GM21717 (cell line): Measurements from ENCODE around the gene SLX4.

Source experiments
- ATAC-seq: cut with Tn5 transposase; IDR thresholded peaks from one replicate; pipeline ENCODE4 v1.9.1; 2021; ENCODE audit warnings: mild to moderate bottlenecking, moderate library complexity; ENCODE audit not compliant: unreplicated experiment

SLX4 gene

DNA sequence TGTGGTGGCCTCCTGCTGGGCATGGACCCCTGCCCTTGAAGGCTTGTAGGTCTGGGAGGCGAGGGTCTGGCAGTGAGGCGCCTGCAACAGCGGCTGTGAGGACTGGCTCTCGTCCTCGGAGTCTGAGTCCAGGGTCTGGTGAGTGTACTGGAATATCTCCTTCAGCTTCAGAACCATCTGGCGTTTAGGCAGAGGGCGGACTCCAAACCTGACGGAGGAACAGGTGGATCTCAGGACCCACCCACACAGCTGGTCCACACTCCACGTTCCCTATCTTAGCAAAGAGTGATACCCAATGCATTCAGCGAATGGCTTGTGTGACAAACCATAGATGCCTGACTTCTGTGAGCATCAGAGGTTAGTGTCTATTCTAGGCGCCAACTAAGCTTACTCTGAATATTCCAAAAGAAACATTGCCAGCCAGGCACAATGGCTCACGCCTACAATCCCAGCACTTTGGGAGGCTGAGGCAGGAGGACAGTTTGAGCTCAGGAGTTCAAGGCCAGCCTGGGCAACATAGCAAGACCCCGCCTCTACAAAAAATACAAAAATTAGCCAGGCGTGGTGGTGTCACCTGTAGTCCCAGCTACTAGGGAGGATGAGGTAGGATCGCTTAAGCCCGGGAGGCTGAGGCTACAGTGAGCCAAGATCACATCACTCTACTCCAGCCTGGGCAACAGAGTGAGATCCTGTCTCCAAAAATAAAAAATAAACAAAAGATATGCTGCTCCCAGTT, 27.9 kb downstream of the SLX4 start:
- ATAC-seq = no peak

DNA sequence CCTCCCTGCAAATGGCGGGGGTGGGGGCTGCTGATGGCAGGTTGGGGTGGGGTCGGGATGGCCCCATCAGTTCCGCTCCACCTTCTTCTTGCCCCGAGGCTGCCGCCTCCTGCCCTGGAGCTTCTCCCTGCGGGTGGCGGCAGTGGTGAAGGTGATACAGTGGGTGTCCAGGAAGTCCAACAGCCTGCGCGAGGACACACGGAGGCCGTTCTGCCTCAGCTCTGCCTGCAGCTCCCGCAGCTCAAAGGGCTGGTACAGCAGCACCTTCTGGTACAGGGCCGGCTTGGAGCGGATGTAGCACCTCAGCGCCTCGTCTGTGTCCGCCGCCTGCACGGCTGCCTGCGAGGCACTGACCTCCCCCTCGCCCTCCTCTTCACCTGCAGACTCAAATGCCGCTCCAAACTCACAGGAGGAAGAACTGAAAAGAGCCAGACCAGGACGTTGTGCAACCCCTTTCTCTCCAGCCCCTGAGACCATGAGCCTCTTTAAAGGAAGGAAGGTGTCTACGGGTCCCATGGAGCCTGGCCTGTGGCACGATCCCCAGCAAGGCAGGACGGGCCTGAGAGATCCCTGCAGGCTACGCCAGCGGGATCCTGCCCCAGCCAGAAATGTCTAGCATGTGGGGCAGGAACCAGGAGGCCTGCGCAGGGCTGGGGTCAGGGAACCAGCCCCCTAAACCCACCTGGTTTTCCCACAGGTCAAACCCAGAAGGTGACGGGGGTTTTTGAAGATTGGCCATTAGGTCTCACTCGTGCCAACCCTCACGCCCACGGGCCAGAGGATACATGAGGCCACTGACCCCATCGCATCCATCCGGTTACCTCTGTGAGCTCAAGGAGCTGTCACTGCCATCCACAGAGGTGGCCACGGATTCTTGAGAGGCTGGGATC, 28.9 kb downstream of the SLX4 start:
- ATAC-seq = no peak

DNA sequence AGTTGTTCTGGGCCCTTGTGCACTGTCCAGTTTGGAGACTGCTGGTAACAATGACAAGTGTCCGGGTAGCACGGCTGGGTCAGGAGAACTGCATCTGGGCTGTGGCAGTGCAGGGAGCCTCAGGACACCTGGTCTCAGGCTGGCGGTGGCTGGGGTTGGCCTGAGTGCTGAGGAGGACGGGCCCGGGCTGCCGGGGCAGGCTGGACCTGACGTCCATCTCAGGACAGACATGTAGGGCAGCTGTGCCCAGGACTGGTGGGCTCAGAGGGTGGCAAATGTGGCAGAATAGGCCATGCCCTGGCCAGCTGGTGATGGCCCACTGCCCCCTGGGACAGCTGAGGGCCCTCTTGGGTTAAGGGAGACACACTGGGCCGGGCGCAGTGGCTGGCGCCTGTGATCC, 30.0 kb downstream of the SLX4 start:
- ATAC-seq = no peak

DNA sequence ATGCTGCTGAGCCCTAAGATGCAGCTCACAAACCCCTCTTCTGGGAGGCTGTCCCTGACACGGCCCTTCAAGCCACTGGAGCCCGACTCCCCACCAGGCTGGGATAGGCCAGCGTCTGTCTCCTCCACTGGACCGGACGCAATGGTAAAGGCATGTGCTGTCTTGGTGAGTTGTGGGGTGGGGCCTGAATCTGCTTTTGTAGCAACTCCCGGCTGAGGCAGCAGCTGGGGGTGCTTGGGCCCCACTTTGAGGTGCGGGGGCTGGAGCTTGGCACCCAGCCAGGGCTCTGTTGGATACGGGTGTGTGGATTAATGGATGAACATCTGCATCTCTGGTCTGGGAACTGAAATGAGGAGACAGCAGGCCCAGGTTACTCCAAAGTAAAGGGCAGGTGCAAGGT, 30.7 kb downstream of the SLX4 start:
- ATAC-seq = no peak

DNA sequence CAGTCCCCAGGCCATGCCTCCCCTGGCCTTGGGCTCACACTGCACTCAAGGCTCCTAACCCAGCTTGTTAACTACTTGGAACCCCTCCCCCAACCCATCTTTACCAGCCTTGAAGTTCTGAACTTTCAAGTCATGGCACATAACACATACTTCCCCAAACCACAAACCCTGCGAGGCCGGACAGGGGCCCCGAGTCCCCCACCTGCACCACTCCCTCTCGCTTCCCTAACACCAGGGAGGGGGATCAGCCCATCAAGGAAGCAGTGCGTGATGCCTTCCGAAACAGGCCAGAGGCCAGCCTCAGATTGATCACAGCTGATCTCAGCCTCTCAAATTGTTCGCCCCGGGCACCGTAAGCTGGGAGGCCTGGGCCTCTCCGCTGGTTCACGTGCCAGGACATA, 31.2 kb downstream of the SLX4 start:
- ATAC-seq = no peak

DNA sequence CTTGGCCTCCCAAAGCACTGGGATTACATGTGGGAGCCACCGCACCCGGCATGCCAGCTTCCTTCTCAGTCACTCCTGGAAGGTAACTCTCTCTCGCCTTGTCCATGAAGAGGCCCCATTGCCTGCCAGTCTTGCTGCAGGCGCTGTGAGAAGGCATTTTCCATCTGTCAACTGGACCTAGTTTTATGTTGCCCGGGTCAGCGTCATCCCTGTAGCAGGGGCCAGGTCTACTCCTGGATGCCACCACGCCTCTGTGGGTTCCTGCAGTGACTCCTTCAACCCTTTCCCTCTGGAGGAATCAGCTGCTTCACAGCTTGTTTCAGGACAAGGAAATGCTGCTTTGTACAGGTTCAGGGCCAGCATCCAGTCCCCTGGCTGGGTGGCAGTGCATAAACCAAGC, 31.6 kb downstream of the SLX4 start:
- no peak for ATAC-seq

DNA sequence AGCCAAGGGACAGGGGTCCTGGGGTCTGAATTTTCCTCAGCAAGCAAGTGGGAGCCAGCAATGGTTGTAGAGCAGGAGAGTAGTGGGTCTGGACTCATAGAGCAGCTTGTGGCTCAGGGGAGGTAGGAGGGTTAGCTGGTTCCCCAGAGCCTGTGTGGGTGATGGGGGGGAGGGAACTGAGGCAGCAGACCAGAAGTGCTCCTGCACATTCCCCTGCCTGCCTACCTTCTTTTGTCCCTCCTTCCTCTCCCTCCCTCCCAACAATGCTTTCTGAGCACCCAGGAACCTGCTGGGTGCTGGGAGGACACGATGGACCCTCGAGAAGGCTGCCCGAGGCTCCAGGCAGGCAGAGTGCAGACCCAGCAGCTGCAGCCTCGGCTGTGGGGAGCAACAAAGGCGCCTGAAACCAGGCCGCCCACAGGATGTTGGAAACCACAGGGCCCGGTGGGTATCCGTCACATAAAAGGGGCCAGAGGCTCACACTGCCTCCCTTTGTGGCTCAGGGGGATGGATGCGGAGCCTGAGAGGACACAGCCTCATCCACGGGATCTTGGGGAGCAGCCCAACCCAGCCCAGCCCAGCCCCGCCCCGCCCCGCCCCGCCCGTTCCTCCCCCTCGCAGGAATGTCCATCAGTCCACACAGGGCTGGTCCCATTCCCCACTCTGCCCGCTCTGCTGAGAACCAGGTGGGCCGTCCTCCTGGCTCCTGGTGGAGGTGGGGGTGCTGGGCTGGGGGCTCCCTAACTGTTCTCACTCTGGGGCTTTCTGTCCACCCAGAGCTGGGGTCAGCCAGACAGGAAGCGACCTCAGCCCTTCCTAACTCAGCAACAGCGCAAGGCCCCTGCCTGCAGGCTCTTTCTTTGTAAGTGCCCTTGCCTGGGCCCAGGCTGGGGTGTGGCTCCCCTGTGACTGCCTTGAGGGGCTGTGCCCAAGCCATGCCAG, 32.5 kb downstream of the SLX4 start:
- peak; percentile 53 for ATAC-seq

DNA sequence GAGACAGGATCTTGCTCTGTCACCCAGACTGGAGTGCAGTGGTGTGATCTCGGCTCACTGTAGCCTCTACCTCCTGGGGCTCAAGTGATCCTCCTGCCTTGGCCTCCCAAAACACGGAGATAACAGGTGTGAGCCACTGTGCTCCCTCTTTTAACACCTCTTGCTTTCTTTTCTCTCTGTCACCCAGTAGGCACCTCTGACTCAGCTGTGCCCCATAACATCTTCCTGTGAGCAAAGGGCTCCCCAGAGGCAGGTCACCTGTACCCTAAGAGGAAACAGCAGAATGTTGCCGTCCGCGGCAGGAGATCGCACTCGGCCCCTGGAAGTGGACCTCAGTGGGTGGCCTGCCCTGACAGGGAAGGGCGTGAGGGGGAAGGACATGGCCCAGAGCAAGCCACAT, 33.3 kb downstream of the SLX4 start:
- ATAC-seq = no peak

DNA sequence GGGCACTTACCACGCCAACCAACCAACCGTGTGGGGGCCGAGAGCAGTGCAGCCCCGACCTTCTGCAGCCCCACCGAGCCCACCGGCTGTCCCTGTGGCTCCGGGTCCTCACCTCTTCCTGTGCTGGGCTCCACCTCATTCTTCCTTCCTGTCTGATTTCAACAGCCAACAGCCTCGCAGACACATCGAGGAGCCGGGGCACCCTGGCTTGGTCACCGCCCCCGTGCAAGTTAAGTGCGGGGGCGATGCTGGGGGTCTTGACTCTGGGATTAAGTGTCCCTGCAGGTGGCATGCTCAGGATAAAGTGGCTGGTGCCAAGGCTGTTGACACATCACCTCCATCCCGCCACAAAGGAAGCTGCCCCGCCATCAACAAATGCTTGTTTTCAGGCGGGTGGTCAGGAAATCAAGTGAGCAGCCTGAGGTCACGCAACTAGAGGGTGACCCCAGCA, 34.1 kb downstream of the SLX4 start, which contains the start of gene NLRC3:
Gene NLRC3 (minus strand): TSS at position 102 of the 451 bp plus-strand sequence. CDS start 12,367 bp downstream, outside the sequence.
- ATAC-seq = no peak

DNA sequence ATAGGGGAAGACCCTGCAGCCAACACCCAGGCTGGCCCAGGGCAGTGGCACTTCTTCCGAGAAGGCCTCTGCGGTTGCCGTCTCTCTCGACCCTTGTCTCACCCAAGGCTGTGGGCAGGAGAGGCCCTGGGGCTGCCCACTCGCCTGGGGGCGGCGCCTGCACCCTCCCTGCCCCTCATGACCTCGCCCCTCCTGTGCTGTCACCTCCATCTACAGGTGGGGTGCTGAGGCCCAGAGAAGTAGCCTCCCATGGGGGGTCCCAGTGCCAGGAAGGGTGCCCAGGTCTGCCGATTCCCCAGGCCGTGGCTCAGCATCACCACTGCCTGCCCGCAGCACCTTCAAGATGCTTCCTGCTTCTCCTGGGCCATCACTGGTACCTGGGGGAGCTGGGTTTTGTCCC, 35.2 kb downstream of the SLX4 start:
- ATAC-seq = no peak

DNA sequence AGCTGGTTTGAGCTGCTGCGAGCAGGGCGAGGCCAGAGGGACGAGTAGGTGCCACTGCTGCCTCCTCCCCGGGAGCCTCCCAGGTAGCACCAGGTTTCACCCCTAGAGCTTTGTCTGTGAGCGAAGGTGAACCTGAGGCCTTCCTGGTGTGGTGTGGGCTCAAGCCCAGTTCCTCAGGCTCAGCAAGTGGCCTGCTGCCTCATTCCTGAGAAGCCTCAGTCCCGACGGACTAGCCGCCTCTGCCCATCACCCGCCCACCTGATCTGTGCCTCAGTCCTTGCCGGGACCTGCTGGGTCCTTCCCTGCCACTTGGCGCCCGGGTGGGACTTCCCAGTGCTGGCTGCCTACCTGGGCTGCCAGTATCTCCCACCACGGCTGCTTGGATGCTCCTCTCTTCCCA, 35.9 kb downstream of the SLX4 start:
- no peak for ATAC-seq

DNA sequence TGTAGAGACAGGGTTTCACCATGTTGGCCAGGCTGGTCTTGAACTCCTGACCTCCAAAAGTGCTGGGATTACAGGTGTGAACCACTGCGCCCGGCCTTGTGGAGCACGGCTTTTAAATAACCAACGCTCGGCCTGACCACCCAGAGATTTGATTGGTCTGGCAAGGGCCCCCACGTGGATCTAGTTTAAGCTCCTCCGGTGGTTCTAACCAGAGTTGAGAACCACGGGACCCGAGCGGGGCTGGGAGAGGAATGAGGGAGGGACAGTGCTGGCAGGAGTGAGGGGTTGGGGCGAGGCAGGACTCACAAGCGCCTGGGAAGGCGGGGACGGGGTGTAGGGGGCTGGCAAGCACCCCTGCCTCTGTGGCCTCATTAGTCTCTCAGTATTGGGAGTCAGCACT, 37.2 kb downstream of the SLX4 start:
- no peak for ATAC-seq

DNA sequence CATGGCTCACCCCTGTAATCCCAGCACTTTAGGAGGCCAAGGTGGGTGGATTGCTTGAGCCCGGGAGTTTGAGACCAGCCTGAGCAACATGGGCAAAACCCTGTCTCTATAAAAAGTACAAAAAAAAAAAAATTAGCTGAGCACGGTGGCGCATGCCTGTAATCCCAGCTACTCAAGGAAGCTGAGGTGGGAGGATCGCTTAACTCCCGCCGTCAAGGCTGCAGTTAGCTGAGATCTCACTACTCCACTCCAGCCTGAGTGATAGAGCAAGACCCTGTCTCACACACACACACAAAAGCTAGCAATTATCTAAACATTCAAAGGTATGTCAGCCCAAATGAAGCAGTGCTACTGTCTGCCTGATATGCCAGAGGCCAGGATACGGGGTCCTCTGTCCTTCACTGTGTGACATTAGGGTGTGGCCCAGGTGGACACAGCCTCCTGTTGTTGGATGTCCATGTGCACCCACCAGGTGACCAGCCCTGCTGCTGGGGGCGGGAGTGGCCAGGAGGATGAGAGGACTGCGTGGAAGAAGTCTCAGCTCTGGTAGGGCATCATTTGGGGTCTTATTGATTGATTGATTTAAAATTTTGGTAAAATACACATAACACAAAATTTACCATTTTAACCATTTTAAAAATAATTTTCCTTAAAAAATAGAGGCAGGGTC, 38.1 kb downstream of the SLX4 start:
- no peak for ATAC-seq

DNA sequence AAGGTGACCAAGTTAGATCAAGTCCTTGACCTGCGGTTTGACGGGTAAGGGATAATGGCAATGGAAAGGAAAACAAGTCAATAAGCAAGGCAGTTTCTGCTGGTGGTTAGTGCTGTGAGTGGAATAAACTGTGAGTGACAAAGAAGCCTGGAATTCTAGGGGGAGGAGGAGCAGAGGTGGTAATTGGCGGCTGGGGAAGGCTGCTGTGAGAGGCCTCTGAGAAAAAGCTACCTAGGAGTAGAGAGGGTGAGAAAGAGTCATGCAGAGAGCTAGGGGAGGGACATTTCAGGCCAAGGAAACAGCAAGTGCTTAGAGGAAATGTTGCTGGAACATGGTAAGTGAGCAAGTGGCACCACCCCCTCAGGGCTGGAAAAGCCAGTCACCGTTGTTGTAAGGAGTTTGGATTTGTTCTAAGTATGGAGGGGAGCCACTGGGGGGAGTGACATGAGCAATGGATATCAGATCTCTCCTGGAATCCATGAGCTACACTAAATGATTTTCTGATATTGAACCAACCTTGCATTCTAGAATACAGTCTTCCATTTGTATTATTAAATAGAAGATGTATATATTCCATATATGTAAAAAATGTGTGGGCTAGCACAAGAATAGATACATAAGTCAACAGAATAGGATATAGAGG, 40.9 kb downstream of the SLX4 start:
- ATAC-seq = no peak

DNA sequence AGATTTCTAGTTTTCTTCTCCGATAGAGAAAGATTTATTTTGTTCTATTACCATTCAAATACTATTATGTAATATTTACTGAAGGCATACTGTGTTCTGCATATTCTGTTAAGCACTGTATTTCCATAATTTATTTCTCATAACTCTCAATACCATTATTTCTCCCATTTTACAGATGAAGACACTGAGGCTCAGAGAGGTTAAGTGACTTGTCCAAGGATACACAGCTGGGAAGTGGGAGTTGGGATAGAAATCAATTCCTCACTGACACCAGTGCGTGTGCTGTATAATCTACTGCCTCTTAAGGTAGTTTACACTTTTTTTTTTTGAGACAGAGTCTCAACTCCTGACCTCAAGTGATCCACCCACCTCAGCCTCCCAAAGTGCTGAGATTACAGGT, 41.6 kb downstream of the SLX4 start:
- ATAC-seq = no peak

DNA sequence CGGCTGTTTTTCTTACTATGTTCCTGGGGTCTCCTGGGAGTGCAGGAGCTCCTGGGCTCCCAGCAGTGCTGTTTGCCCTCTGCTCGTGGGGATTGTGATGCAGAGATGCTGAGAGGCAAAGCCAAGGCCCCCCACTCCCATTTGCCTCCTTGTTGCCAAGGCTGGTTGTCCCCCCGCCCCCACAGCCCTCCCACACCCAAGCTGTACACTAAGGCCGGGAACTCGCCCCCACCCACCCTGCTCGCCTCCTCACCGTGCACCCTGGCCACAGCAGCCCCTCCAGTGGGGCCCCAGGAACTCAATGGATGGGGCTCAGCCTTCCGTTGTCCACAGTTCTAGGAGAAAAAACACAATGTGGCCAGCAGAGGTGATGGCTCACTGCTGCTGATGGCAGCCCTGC, 44.4 kb downstream of the SLX4 start:
- ATAC-seq = no peak

DNA sequence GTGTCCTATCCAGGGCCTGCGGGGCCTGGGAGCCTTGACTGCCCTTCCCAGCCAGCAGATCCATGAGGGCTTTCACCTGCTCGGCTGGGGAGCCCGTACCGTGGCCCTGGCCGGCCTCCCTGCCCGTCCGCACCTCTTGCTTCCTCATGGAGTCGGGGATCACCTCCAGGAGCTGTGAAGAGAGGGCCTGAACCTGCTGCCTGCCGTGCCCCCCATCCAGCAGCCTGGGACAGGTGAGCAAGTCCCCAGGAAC, 46.6 kb downstream of the SLX4 start:
- no peak for ATAC-seq

DNA sequence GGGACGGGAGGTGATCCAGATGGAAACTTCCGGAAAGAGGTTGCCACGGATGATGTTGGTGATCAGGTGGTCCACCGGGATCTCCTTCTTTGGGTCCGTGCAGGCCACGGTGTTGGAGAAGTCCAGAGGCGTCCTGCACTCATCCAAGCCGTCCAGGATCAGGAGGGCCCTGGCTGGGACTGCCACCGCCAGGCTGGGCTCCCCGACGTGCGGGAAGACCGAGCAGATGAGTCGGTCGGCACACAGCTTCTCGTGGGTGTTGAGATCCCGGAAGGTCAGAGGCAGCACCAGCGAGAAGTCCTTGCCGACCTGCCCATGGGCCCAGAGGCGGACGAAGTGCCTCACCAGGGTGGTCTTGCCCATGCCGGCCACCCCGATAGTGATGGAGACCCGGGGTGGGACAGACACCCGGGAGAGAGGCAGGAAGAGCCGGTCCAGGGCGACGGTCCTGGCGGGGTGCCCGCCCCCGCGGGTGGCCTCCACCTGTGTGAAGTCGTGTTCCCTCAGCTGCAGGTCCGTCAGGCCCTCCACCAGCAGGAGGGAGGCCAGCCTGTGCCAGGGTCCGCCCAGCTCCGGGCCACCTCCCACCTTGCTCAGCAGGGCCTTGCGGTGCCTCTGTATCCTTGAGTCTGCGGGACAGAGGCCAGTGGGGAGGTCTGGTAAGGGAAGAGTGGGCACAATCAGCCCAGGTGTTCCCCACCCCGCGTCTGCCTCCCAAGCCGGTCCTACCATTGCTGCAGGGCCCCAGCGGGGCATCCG, 47.1 kb downstream of the SLX4 start:
- no peak for ATAC-seq

DNA sequence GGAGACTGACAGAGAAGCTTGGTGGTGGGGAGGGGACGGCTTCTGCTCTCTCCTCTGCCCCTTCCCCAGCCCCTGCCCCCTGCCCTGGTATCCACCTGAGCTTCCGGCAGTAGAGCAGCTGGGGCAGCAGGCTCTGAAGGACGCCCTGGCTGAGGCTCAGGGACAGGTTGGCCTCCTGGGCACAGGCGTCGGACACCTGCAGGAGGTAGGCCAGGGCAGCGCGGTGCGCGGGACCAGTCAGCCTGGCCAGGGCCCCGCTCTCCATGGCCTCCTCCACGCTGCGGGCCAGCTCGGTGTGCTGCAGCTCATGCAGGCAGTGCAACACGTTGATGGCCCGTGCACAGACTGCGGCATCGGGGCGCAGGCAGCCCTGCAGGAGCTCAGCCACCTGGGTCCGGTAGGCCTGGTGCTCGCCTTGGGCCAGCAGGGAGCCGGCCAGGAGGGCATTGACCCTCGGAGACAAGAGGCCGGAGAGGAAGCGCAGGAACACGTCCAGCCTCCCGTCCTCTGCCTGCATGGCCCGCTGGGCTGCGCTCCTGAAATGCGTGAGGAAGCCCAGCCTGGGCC, 48.4 kb downstream of the SLX4 start:
- ATAC-seq = no peak
